OCI-LY3 (cell line): Measurements from ENCODE around the gene DNASE1L1.

ENCODE experiments used
- CTCF ChIP-seq: fragments of 200-600, 300-600 bp; sonication (generic); IDR thresholded peaks from 2 replicates; pipeline ENCODE4 v1.5.1; 2014; ENCODE audit warnings: antibody characterized with exemption, low read length, low read depth
- EZH2phosphoT487 ChIP-seq: fragments of 200-600 bp; shearing (Covaris generic); IDR thresholded peaks from 2 replicates; pipeline ENCODE4 v1.6.1; 2018; ENCODE audit warnings: antibody characterized with exemption, mixed run types, low read depth

- TF ChIP-seq CTCF: no peak
- no peak for TF ChIP-seq EZH2phosphoT487
These were observed 54.5 kb downstream of the DNASE1L1 start for GRCh38 chrX:154354516-154354915.
